ENCODE results near the gene SPTBN1.

SPTBN1 gene

DNA sequence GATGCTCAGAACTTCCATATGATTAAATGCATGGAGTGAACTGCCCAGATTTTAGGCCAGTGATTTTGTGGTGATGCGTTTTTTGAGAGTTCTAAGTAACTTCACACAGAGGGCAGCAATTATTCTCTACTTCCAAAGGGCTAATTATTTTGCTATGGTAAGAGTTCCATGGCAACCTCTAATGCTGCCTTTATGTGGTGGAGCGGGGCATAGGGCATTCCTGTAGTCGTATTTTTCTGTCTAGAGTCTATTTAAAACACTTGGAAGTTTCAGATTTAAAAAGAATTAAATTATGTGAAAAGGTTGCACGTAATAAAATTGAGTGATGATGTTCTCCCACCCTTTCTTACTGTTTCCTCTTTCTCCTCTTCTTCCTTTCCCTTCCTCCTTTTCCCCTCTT is 203.4 kb downstream of the SPTBN1 start:
- no peak for DNase-seq
- Mint-ChIP-seq H3K27ac (no peak overlapping the region), H3K4me1 (ENCODE audit: low read depth) (peaks cover 13% of the 10 kb centered on the region), H3K36me3 (ENCODE audit: low read depth) (peaks cover 93% of the 10 kb centered on the region), H3K9me3 (no peaks in the 10 kb centered on the region), H3K4me3 (no peak overlapping the region), H3K27me3 (no peaks in the 10 kb centered on the region)

DNA sequence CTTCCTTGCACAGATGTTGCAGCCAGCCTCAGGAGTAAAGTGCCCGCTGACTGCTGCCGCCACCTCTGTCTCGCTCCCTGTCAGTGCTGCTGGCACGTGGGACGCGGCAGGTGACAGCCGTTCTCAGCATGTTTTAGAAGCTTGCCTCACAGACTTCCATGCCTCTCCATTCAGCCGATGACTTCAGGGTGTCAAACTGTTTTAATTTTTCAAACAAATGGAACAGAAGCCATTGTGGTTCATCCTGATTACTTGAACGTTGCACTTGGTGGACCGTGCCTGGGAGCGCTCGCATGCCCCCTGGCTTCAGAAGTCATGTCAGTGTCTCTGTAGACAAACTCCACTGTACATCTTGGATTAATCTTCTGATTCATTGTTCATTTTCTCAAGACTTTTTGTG is 204.6 kb downstream of the SPTBN1 start:
- peaks cover 89% of the 10 kb centered on the region for H3K36me3 Mint-ChIP-seq (ENCODE audit: low read depth)
- no peak overlapping the region for H3K27ac Mint-ChIP-seq
- no peak overlapping the region for H3K4me3 Mint-ChIP-seq
- H3K9me3 Mint-ChIP-seq: no peaks in the 10 kb centered on the region
- peaks cover 15% of the 10 kb centered on the region for H3K4me1 Mint-ChIP-seq (ENCODE audit: low read depth)
- H3K27me3 Mint-ChIP-seq: no peaks in the 10 kb centered on the region
- DNase-seq: no peak

- Mint-ChIP-seq H3K27ac (no peak overlapping the region), H3K36me3 (ENCODE audit: low read depth) (peaks cover 95% of the 10 kb centered on the region), H3K4me3 (no peak overlapping the region), H3K9me3 (no peaks in the 10 kb centered on the region), H3K4me1 (ENCODE audit: low read depth) (peaks cover 11% of the 10 kb centered on the region), H3K27me3 (no peaks in the 10 kb centered on the region)
- no peak for DNase-seq
These were observed 207.4 kb downstream of the SPTBN1 start for GRCh38 chr2:54663424-54664030.

DNA sequence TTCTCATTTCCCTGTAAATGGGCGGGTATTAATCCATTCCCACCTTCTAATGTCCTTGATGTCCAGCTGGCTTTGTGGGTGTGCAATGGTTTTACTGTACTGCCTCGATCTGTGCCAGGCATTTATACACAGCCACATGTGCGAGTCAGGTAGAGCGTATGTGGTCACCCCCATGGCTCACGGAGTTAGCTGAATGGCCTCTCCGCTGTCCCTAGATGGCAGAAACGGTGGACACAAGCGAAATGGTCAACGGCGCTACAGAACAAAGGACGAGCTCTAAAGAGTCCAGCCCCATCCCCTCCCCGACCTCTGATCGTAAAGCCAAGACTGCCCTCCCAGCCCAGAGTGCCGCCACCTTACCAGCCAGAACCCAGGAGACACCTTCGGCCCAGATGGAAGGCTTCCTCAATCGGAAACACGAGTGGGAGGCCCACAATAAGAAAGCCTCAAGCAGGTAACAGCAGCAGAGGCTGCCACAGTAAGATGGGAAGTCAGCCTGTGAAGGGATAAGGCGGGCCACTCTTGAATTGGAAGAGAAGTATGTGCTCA is 208.2 kb downstream of the SPTBN1 start:
- Mint-ChIP-seq H3K36me3 (ENCODE audit: low read depth) (peaks cover 93% of the 10 kb centered on the region), H3K4me3 (no peak overlapping the region), H3K27me3 (no peaks in the 10 kb centered on the region), H3K9me3 (no peaks in the 10 kb centered on the region), H3K27ac (no peak overlapping the region), H3K4me1 (ENCODE audit: low read depth) (peaks cover 6% of the 10 kb centered on the region)
- DNase-seq: no peak

DNA sequence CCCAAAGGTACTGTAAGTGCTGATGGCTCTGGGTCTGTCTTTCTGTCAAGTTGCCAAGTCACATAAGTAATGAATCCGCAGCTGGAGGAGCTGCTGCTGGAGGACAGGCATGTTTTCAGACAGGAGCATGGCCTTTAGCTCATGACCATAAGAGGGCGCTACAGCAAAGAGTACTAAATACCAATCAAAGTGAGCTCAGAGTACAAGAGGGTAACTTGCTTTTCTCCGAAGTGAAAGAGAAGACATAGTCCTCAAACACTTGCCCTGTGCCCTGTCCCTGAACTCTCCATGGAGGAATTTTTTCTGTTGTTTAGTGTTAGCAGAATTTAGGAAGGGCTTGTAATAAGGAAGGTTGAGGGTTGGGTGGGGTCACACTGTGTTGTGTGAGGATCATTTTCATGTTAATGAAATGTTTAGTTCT is 209.3 kb downstream of the SPTBN1 start:
- peaks cover 6% of the 10 kb centered on the region for H3K4me1 Mint-ChIP-seq (ENCODE audit: low read depth)
- no peaks in the 10 kb centered on the region for H3K9me3 Mint-ChIP-seq
- peak overlapping the region; percentile 65 for H3K27ac Mint-ChIP-seq
- no peaks in the 10 kb centered on the region for H3K27me3 Mint-ChIP-seq
- H3K36me3 Mint-ChIP-seq (ENCODE audit: low read depth): peaks cover 93% of the 10 kb centered on the region
- no peak for DNase-seq
- H3K4me3 Mint-ChIP-seq: no peak overlapping the region

DNA sequence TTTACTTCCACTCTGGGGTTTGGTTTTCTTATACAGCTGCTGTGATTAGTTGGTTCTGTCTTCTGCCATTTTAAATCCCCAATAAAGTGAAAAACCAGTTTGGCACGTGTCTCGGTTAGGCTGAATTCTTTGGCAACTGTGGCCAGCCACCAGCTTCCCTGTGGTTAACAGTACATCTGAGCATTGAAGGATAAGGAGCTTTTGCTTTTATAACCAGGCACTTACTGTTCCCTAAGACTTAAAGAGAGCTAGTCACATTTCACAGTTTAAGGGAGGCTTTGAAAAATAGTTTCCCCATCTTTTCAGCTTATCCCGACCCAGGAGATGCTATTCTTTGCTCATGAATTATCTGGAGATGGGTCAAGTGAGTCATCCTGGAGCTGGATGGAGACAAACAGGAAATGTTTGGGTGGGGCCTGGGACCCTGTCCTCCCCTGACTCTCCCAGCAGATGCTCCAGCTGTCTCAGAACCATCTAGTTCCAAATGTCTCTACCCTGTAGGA is 210.1 kb downstream of the SPTBN1 start:
- no peak for DNase-seq
- no peaks in the 10 kb centered on the region for H3K9me3 Mint-ChIP-seq
- H3K27ac Mint-ChIP-seq: no peak overlapping the region
- H3K4me3 Mint-ChIP-seq: no peak overlapping the region
- no peaks in the 10 kb centered on the region for H3K27me3 Mint-ChIP-seq
- H3K36me3 Mint-ChIP-seq (ENCODE audit: low read depth): peaks cover 93% of the 10 kb centered on the region
- peaks cover 7% of the 10 kb centered on the region for H3K4me1 Mint-ChIP-seq (ENCODE audit: low read depth)

DNA sequence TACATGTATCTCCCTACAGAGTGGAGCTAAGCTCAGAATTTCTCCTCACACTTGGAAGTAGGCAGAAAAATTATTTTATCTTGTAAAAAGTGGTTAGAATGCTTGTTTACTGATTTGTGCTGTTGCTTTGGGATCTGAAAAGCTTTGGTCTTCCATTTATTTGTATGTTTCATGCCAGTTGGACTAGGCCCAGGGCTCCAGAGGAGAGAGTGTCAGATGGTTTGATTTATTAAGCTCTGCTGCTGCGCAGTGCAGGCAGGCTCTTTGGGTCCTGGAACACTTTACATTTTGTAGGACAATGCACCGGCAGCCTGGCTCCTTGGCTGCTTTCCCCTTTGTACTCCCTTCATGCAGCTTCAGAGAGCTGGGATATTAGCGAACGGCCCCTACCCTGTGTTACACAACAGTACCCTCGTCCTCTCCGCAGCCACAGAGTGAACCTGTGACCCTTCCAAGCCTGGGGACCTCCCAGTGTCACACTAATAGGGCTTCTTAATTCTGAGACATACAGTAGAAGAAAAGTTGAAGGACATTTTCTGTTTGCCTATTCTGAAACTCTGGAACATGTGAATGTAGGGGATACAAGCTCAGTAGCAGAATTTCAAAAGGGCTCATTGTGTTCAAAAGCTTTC is 210.6 kb downstream of the SPTBN1 start:
- H3K36me3 Mint-ChIP-seq (ENCODE audit: low read depth): peaks cover 89% of the 10 kb centered on the region
- H3K27ac Mint-ChIP-seq: no peak overlapping the region
- H3K4me3 Mint-ChIP-seq: no peak overlapping the region
- H3K4me1 Mint-ChIP-seq (ENCODE audit: low read depth): peaks cover 8% of the 10 kb centered on the region
- no peaks in the 10 kb centered on the region for H3K27me3 Mint-ChIP-seq
- DNase-seq: no peak
- no peaks in the 10 kb centered on the region for H3K9me3 Mint-ChIP-seq

- Mint-ChIP-seq H3K4me3 (no peak overlapping the region), H3K36me3 (ENCODE audit: low read depth) (peaks cover 84% of the 10 kb centered on the region), H3K27me3 (no peaks in the 10 kb centered on the region), H3K9me3 (no peaks in the 10 kb centered on the region), H3K27ac (peak overlapping the region; percentile 45), H3K4me1 (ENCODE audit: low read depth) (peaks cover 8% of the 10 kb centered on the region)
- no peak for DNase-seq
These were observed 211.1 kb downstream of the SPTBN1 start for GRCh38 chr2:54667266-54667639.

- no peak overlapping the region for H3K27ac Mint-ChIP-seq
- no peaks in the 10 kb centered on the region for H3K9me3 Mint-ChIP-seq
- no peak for DNase-seq
- no peak overlapping the region for H3K4me3 Mint-ChIP-seq
- H3K27me3 Mint-ChIP-seq: no peaks in the 10 kb centered on the region
- peaks cover 11% of the 10 kb centered on the region for H3K4me1 Mint-ChIP-seq (ENCODE audit: low read depth)
- peaks cover 76% of the 10 kb centered on the region for H3K36me3 Mint-ChIP-seq (ENCODE audit: low read depth)
These were observed 211.9 kb downstream of the SPTBN1 start for GRCh38 chr2:54667726-54668650.

- Mint-ChIP-seq H3K27me3 (peaks cover 2% of the 10 kb centered on the region), H3K9me3 (no peaks in the 10 kb centered on the region), H3K4me3 (no peak overlapping the region), H3K27ac (no peak overlapping the region), H3K4me1 (ENCODE audit: low read depth) (peaks cover 18% of the 10 kb centered on the region), H3K36me3 (ENCODE audit: low read depth) (peaks cover 70% of the 10 kb centered on the region)
- no peak for DNase-seq
These were observed 212.6 kb downstream of the SPTBN1 start for GRCh38 chr2:54668711-54669110.

DNA sequence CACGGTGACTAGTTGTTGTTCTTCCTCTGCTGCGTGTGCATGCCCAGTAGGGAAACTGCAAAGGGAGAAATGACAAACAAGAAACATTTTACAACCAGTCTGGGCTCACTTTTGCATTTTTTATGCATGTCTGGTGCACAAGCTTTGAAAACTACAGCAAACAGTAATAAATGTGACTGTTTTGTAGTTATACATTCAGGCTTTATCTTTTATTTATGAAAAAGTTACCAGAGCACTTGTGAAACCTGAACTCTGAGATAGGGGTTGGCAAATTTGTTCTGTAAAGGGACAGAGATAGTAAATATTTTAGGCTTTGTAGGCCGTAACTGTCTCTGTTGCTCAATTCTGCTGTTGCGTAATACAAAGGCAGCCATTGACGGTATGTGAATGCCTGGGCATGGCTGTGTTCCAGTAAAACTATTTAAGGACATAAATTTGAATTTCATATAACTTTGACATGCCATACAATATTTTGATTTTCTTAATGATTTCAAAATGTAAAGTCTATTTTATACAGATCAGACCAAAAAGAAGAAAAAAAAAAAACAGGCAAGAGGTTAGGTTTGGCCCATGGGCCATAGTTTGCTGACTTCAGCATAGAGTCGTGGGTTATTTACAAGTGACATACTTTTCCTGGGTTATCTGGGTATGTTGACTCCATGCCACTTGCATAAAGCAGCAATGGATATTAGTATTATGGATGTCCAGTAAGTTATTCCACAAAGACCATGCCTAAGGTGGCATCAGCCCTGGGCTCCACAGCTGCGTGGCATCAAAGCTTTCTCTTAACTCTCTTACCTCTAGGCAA is 213.8 kb downstream of the SPTBN1 start:
- Mint-ChIP-seq H3K36me3 (ENCODE audit: low read depth) (peaks cover 59% of the 10 kb centered on the region), H3K4me3 (no peak overlapping the region), H3K4me1 (ENCODE audit: low read depth) (peaks cover 23% of the 10 kb centered on the region), H3K27me3 (peaks cover 14% of the 10 kb centered on the region), H3K9me3 (no peaks in the 10 kb centered on the region), H3K27ac (no peak overlapping the region)
- no peak for DNase-seq

- Mint-ChIP-seq H3K27me3 (peaks cover 20% of the 10 kb centered on the region), H3K4me1 (ENCODE audit: low read depth) (peaks cover 22% of the 10 kb centered on the region), H3K9me3 (no peaks in the 10 kb centered on the region), H3K36me3 (ENCODE audit: low read depth) (peaks cover 55% of the 10 kb centered on the region), H3K27ac (no peak overlapping the region), H3K4me3 (no peak overlapping the region)
- no peak for DNase-seq
These were observed 214.4 kb downstream of the SPTBN1 start for GRCh38 chr2:54670485-54671009.

DNA sequence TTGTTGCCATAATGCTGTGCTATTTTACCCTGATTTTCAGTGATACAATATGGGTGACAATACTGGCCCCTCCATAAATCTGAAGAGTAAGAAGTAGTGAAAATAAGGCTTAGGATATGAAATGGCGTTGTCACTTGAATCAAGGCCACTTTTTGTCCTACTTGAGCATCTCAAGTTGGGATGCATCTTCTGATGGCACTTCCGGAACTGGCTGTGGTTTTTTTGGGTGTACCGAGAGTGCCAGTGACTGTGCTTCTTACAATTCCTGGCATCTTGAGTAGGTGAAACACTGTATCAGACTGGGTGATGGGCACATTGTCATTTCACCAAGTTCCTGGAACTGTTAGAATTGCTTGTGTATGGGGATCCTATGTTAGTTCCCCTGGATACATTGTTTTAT is 214.9 kb downstream of the SPTBN1 start:
- Mint-ChIP-seq H3K4me3 (no peak overlapping the region), H3K27ac (no peak overlapping the region), H3K27me3 (peaks cover 25% of the 10 kb centered on the region), H3K36me3 (ENCODE audit: low read depth) (peaks cover 51% of the 10 kb centered on the region), H3K4me1 (ENCODE audit: low read depth) (peaks cover 22% of the 10 kb centered on the region), H3K9me3 (no peaks in the 10 kb centered on the region)
- DNase-seq: no peak

All from activated T-cell treated with anti-CD3 and anti-CD28 coated beads, Interleukin-2, amount 50 U/mL, for 24 hours (primary cell).